CD4-positive, alpha-beta T cell treated with Interleukin-15 for 1 hour (primary cell): ENCODE results near the gene KLHDC7A.

Source experiments
- DNase-seq: peaks from one replicate; pipeline ENCODE4 v3.0.0-alpha.2; 2020

The KLHDC7A gene

DNA sequence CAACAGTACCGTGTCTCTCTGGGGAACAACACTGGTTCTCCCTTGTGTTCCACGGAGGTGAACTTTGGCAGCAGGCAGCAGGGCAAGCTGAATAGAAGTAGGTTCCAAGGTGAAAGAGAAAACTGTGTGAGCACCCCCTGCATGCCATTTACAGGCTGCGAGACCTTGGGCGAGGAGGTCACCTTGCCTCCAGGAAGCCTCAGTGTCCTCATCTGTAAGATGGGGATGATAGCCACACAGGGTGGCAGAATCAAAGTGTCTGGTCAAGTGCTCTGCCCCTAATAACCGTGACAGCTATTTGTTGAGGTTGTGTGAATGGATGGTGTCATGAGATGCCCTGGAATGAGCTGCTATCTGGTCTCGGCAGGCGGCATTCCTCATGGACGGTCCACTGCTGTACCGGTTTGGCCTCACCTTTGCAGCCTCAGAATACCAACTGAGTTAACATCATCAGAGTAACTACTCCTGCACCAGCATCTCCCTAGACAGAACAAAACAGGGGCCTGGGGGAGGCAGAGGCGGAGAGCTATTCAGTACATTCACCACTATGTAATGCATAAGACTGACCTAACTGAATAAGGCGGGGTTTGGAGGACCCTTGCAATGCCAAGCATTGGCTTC is 7.4 kb upstream of the KLHDC7A start:
- no peak for DNase-seq

DNA sequence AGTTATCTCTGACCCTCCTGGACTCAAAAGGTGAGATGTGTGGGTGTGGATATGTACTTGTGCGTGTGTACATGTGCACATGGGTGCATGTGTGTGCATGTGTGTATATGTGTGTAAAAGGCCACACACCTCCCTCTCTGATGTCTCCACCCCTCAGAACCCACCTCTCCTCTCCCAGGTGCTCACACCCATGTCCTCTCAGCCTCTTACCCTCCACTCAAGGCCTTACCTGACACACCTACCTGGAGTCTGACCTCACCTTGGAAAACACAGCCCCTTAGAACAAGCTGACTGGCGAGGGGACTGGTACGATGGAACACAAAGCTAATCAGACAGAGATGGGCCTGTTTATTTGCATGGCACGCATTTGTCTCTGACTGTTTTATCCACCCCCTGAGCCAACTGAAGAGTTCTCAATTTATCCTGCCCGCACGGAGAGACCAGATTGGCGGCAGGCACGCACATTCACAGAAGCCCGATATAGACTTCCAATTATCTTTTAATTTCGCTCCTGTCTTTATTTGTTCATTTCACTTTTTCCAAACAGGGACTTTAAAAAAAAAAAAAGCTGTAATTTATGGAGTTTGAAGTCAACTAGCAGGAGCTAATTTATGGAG is 6.1 kb upstream of the KLHDC7A start:
- DNase-seq = no peak

DNA sequence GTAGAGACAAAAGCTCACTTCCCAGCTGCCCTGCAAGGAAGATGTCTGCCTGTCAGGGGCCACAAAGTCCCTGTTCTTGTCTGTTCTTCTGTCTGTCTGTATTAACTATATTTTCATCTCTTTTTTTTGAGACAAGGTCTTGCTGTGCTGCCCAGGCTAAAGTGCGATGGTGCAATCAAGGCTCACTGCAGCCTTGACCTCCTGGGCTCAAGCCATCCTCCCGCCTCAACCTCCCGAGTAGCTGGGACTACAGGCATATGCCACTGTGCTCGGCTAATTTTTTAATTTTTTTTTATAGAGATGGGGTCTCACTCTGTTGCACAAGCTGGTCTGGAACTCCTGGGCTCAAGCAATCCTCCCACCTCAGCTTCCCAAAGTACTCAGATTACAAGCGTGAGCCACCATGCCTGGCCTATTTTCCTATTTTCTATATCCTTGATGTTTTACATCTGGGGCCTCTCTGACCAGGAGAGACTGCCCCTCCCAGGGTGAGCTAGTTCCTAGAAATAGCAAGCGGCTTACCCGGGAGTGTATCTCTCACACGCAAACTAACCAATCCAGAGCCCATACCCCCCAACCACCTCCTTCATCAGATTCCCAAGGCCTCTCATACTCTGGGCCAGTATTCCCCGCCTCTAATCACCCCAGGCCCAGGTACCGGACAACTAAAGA is 5.4 kb upstream of the KLHDC7A start:
- no peak for DNase-seq

DNA sequence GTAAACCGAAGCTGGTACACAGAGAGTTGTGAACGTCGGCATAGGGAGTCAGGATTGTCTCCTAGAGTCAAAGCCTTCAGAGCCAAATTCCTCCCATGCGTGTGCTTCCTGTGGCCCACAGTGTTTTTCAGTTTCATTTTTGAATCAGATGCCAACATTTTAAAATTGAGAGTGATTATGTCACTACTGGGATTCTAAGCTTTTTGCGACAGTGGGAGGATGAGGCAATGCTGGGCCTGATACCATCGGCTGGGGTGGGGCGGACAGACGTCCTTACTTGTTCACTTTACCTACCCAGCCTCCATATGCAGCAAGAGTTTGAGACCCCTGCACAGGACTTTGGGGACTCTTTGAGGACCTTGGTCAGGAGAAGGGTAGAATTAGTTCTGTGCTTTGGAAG is 1.3 kb upstream of the KLHDC7A start:
- DNase-seq = no peak

GRCh38 chr1:18481190-18481920 is 625 bp downstream of the KLHDC7A start:
- DNase-seq = no peak

- DNase-seq = no peak
These were observed 1.4 kb downstream of the KLHDC7A start for GRCh38 chr1:18481921-18482701.

GRCh38 chr1:18482721-18483425 is 2.1 kb downstream of the KLHDC7A start:
- DNase-seq = no peak

DNA sequence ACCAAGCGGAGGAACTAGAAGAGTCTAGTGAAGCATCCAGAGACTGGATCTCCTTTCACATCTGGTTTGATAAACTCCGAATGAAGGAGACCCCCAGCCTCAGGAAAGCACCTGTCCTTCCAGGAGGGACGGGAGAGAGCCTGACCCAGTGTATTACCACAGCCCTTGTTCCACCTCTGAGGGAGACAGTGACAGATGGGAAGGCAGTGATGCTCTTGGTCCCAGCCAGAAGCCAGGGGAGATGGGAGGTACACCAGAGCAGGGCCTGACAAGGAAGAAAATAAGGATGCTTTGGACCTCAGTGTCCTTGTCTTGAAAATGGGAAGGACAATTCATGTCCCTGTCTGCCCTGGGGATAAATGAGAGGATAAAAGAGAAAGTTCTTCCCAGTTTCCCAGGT is 3.5 kb downstream of the KLHDC7A start:
- no peak for DNase-seq

DNA sequence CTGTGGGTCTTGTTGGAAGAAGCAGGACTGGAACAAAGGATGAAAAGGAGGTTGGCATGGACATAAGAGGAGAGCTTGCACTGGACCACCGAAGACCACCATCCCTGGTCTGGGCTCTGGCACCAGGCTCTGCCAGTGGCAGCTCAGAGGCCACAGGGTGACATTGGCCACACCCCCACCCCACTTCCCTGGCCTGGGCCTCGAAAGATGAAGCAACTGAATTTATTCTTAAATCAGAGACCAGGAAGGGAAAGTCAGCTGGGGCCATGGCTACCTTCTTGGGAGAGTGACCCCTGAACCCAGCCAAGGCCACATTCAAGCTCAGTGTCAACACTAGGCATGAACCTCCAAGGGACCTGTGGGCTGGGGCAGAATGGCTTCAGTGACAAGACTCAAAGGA is 4.0 kb downstream of the KLHDC7A start:
- no peak for DNase-seq

- DNase-seq = no peak
These were observed 4.5 kb downstream of the KLHDC7A start for GRCh38 chr1:18485227-18485626.

DNA sequence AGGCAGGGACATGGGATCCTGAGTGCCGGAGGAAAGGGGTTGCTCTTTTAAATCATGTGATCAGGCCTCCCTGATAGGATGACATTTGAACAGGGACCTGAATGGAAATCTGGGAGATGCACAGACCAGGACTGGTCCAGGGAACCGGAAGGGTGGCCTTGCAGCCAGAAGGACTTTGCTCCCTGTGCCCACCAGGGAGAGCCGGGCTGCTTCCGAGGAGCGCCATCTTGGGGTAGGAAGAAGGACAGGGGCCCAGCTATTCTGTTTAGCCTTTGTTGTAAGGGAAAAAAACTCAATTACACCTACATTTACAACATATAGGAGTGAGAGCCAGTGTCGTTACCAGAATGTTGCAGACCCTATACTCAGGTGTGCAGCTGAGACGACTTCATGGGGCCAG is 5.5 kb downstream of the KLHDC7A start:
- DNase-seq = no peak

DNA sequence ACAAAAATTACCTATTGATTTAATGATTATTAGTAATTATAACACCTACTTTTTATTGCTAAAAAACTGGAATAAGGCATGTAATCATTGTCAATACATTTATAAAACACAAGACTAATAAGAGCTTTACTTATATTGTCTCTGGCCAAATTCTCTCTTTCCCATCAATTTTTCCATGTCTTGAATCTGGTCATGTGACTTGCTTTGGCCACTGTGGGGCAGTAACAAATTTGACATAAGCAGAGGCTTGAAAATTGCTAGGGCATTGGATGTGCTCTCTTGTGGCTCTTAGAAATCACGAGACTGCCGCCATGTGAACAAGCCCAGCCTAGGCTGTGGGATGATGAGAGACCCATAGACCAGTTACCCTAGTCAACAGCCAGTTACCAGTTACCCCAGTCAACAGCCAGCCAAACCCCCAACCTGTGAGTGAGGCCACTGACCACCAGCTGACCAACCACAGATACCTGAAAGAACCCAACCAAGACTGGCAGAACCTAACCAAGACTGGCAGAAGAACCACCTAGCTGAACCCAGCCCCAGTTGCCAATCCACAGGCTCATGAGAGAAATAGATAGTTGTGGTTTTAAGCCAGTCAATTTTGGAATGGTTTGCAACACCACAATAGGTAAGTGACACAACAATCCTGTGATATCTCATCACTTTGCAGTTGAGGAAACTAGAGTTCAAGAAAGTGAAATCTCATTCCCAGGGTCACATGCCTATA is 8.8 kb downstream of the KLHDC7A start:
- DNase-seq = no peak

DNA sequence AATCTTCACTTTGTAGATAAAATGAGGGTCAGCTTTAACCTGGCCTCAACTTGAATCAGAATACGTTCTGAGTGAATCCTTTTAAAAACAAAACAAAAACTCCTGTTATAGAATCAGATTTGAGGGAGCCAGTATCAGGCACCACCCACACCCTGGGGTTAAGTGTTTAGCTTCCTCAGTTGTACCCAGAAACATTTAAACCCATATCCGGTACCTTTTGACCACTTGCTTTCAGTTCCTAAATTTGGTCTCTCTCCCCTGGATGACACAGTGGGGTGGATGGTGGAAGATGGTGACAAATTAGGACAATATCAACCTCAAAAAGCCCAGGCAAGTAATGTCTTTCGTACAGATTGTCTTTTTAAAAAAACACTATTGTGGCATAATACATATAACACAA is 10.4 kb downstream of the KLHDC7A start:
- no peak for DNase-seq

GRCh38 chr1:18494304-18494703 is 13.6 kb downstream of the KLHDC7A start:
- no peak for DNase-seq

GRCh38 chr1:18495635-18496034 is 14.9 kb downstream of the KLHDC7A start:
- no peak for DNase-seq

DNA sequence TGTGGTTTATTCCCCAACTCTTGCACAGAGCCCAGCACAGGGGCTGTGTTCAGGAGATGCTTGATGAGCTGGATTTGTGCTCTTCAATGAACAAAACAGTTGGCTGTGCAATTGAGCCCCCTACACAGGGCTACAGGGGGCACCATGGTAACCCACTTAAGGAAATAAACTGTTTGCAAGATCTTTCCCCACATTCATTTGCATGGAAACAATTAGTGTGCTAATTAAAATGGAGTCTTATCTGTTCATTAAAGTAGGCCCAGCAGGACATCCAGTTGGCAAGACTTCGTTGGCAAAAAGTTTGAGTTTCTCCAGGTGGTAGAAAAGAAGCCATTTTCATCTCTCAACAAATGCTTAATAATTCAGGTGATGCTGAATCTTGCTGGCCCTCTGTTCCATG is 15.3 kb downstream of the KLHDC7A start:
- DNase-seq = no peak

DNA sequence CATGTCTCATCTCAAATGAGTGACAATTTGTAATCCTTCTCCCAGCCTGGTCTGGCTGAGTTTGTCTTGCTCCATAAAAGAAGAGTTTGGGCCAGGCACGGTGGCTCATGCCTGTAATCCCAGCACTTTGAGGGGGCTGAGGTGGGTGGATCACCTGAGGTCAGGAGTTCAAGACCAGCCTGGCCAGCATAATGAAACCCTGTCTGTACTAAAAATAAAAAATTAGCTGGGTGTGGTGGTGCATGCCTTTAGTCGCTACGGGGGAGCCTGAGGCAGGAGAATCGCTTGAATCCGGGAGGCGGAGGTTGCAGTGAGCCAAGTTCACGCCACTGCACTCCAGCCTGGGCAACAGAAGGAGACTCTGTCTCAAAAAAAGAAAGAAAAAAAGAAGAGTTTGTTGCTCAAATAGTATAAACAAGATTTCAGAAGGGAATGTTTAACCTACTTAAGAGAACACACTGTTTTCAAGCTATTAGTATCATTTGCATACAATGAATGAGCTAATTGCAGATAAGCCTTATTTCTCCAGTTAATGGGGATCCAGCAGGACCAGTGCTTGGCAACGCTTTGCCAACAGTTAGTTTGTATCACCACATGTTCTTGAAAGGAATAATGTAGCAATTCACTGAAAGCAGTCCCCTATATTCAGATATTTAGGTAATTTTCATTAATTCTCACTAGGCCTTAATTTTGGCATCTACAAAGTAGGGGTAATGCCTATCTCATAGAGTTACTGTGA is 15.9 kb downstream of the KLHDC7A start:
- no peak for DNase-seq

GRCh38 chr1:18501833-18502232 is 21.1 kb downstream of the KLHDC7A start:
- no peak for DNase-seq

- DNase-seq = no peak
These were observed 23.9 kb downstream of the KLHDC7A start for GRCh38 chr1:18504609-18505008.

GRCh38 chr1:18505666-18506065 is 24.9 kb downstream of the KLHDC7A start:
- DNase-seq = no peak

DNA sequence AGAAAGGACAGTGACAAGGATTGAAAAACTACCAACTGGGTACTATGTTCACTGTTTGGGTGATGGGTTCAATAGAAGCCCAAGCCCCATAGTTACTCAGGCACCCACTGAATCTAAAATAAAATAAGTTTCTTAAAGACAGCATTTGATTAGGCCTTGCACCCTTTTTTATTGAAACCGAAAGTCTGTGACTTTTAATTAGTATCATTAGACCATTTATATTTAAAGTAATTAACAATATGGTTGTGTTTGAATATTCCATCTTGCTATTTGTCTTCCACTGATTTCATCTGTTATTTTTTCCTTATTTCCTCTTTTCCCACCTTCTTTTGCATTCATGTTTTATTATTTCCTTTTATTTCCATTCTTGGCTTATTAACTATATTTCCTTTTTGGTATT is 27.4 kb downstream of the KLHDC7A start:
- DNase-seq = no peak
